NT2/D1 (cell line): ENCODE measurements around the gene RNF223.

Source experiments
- SUZ12 ChIP-seq: IDR thresholded peaks from 2 replicates; pipeline ENCODE4 v1.6.1; 2011; ENCODE audit not compliant: insufficient read length, insufficient read depth; ENCODE audit errors: extremely low read depth
- YY1 ChIP-seq: IDR thresholded peaks from 2 replicates; pipeline ENCODE4 v1.6.1; 2011; ENCODE audit not compliant: insufficient read length, insufficient read depth
- ZNF274 ChIP-seq: IDR thresholded peaks from 2 replicates; pipeline ENCODE4 v1.6.1; 2011; ENCODE audit warnings: mild to moderate bottlenecking, low read depth, low read length

DNA sequence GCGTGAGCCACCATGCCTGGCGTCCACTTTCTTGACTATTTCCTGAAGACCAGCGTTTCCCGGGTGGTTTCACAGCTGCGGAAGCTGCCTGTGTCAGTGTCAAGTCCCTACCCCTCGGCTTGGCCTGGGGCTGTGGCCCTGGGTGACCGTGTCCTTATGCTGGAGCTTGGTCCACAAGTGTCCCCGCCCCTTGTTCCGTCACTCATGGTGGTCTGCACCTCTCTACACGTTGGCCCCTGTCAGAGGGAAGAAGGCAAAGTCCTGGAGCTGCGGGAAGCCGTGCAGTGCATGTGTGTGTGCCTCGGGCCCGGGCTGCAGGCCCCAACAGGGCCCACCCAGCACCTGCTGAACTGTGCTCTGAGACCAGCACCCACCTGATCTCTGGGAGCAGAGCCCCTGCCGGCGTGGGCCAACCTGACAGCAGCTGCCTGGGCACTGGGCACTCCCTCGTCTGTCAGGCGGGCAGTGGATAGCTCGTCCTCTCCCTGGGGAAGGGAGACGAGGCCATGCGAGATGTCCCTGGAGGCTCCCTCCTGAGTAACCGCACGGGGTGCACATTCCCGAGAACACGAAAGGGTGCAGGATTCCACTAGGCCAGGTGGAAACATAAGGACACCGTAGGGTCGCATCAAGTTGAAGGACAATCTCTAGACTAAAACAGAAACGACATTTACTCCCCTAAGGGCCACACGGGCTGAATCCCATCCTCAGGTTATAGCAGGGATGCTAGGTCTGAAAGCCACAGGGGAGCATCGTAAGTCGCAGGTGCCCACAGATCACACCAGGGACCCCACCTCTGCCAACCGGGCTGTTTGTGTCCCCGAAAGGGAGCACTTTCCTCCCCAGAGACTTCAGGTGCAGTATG lies 44.1 kb upstream of the RNF223 start:
- TF ChIP-seq YY1 (no peak), ZNF274 (no peak), SUZ12 (no peak)
